Right forelimb (tissue), 1 donor: ENCODE data around the gene CD109.

Experiments
- DNase-seq: peaks from one replicate; pipeline ENCODE4 v3.0.0-alpha.2; 2018

The CD109 gene

DNA sequence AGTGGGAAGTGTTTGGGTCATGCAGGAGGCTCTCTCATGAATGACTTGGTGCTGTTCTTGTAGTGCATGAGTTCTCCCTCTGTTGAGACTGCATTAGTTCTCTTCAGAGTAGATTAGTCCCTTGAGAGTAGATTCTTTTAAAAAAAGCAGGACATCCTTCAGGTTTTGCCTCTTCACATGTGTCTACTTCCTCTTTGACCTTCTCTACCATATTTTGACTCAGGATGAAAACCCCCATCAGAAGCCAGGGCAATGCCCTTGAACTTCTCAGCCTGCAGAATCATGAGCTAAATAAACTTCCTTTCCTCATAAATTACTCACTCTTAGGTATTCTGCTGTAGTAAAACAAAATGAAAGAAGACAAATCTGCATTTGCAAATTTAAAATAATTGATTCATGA lies 170.3 kb downstream of the CD109 start:
- no peak for DNase-seq

DNA sequence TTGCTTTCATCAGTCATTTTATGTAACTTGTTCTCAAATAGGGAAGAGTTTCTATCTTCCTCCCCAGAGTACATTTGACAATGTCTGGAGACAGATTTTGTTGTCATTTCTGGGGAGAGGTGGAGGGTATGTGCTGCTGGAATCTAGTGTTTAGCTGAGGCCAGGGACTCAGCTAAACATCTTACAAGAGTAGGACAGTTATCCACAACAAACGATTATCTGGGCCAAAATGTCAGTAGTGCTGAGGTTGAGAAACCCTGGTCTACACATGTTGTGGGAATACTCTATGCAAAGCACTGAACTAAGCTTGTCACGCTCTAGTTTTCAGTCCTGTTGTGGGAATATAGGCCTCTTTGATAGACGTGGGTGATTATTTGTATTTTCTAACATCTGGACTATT lies 171.4 kb downstream of the CD109 start:
- DNase-seq = no peak

- no peak for DNase-seq
These were observed 174.9 kb downstream of the CD109 start for GRCh38 chr6:73870907-73871306.

- DNase-seq = no peak
These were observed 177.1 kb downstream of the CD109 start for GRCh38 chr6:73873081-73873480.
